ENCODE measurements around the gene MCTP2. TPM values are rescaled to one million over a fixed set of nuclear protein-coding genes. Genes with fewer than 3 reads are reported as not detected.

MCTP2 gene
- total and polyA plus RNA-seq, 2 of the 8 experiments (the other 6 are each of a cell fraction or from before 2014, with no cell fraction given) = 3.4 to 4.5 TPM

- TF ChIP-seq BACH1 (IDR thresholded peaks at IDR 0.05; ENCODE audit: low read length) (no peak), RXRA (IDR thresholded peaks at IDR 0.05; ENCODE audit: insufficient read depth, low read depth, low read length) (no peak), SRF (IDR thresholded peaks at IDR 0.05; ENCODE audit: low read depth, low read length) (no peak), TAF7 (optimal IDR thresholded peaks at IDR 0.05; ENCODE audit: borderline replicate concordance, low read depth, low read length) (no peak), CTCF (IDR thresholded peaks at IDR 0.05; ENCODE audit: control extremely low read depth in 1 of 3, insufficient read depth in 1 of 3, low read depth in 1 of 3, low read length in 3 of 3) (no peak)
These were observed 24.2 kb downstream of the MCTP2 start (continued) for GRCh38 chr15:94255540-94255939.
